Epithelial cell of proximal tubule (primary cell): ENCODE results near the gene DIDO1. TPM values are rescaled to one million over a fixed set of nuclear protein-coding genes. Genes with fewer than 3 reads are reported as not detected.

Experiments
- DNase-seq: peaks from one replicate; pipeline ENCODE4 v3.0.0-alpha.2; 2011; ENCODE audit warnings: low read depth
- H3K4me3 ChIP-seq: 2 replicates; pipeline ENCODE4 v1.5.1; 2011; ENCODE audit warnings: low read depth, mild to moderate bottlenecking, low read length
- total RNA-seq: library from RNA; depleted of rRNA; stranded (reverse); fragments of >200 nt; gene quantifications from 2 replicates; pipeline ENCODE4 v1.2.3, GENCODE V29; 2015
- TF ChIP-seq, protein P1 (sequence below): conservative IDR thresholded peaks from 2 replicates; pipeline ENCODE4 v1.5.1; 2012; ENCODE audit warnings: low read depth, mild to moderate bottlenecking, low read length

The DIDO1 gene
- total RNA-seq, 1 donor from 2014 or later: 26.9 TPM

DNA sequence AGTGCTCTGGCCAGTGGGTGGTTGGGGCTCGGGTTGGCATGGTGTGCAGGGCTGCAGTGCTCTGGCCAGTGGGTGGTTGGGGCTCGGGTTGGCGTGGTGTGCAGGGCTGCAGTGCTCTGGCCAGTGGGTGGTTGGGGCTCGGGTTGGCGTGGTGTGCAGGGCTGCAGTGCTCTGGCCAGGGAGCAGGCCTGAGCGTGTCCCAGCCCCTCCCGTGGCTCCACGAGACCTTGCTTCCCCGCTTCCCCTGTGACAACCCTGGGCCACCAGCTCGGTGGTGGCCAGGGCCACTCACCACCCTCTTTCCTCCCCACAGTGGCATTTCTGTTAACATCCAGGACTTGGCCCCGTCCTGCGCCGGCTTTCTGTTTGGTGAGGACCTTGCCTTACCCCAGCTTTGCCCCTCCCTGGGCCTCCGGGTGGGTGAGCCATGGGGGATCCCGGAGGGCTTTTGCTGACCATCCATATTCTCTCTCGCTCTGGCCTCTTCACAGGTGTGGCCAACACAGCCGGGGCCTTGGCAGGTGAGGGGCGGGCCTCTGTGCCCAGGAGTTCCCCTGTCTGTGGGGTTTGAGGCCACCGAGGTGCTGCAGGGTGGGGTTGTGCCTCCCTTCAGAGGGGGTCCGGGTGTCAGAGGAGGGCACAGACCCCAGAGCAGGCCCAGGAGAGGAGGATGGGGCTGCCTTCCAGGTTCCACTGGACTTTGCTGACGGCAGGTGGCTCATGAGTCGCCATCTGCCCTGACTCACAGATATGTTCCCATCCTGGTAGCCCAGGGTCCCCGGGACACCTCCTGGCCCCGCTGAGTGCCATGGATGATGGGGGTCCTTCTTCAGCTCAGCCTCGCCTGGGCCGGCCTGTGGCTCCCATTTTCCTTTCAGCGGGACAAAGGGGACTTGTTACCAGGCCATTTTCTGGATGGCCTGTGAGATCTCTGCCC is 40.2 kb upstream of the DIDO1 start:
- H3K4me3 ChIP-seq: no peak overlapping the region
- no peak for DNase-seq
- TF ChIP-seq, protein P1, sequence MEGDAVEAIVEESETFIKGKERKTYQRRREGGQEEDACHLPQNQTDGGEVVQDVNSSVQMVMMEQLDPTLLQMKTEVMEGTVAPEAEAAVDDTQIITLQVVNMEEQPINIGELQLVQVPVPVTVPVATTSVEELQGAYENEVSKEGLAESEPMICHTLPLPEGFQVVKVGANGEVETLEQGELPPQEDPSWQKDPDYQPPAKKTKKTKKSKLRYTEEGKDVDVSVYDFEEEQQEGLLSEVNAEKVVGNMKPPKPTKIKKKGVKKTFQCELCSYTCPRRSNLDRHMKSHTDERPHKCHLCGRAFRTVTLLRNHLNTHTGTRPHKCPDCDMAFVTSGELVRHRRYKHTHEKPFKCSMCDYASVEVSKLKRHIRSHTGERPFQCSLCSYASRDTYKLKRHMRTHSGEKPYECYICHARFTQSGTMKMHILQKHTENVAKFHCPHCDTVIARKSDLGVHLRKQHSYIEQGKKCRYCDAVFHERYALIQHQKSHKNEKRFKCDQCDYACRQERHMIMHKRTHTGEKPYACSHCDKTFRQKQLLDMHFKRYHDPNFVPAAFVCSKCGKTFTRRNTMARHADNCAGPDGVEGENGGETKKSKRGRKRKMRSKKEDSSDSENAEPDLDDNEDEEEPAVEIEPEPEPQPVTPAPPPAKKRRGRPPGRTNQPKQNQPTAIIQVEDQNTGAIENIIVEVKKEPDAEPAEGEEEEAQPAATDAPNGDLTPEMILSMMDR: no peak

DNA sequence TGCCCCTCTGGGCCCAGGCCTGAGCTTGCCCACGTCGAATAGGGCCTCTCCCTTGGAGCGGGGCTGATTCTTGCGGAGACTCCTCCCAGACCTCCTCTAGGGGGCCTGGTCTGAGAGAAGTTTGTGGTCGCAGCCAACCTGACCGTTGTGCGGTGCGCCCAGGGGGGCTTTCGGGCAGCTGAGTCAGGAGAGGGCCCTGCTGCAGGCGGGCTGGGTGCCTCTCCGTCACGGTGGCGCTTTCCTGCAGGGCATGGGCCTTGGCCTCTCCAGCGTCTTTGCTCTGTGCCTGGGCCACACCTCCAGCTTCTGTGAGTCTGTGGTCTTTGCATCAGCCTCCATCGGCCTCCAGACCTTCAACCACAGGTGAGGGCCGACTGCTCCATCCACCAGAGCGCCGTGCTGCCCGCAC is 39.1 kb upstream of the DIDO1 start:
- TF ChIP-seq, protein P1: no peak
- no peak overlapping the region for H3K4me3 ChIP-seq
- no peak for DNase-seq

DNA sequence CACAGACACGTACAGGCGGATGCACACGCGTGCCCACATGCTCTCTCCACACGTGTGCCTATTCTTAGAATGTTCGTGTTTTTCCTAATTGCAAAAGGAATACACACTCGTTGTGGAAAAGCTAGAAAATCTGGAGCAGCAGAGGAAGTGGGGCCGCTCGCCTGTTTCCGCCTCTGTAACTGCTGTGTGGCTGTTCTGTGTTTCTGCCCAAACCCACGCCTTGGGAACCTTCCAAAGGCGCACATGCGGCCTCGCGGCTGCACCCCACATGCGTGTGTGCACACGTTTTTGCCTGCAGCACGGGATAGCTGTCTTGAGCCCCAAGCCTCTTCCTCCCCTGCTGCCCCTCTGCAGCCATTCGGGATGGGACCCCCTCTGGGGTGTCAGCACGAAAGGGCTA is 38.4 kb upstream of the DIDO1 start:
- TF ChIP-seq, protein P1: no peak
- no peak for DNase-seq
- no peak overlapping the region for H3K4me3 ChIP-seq

DNA sequence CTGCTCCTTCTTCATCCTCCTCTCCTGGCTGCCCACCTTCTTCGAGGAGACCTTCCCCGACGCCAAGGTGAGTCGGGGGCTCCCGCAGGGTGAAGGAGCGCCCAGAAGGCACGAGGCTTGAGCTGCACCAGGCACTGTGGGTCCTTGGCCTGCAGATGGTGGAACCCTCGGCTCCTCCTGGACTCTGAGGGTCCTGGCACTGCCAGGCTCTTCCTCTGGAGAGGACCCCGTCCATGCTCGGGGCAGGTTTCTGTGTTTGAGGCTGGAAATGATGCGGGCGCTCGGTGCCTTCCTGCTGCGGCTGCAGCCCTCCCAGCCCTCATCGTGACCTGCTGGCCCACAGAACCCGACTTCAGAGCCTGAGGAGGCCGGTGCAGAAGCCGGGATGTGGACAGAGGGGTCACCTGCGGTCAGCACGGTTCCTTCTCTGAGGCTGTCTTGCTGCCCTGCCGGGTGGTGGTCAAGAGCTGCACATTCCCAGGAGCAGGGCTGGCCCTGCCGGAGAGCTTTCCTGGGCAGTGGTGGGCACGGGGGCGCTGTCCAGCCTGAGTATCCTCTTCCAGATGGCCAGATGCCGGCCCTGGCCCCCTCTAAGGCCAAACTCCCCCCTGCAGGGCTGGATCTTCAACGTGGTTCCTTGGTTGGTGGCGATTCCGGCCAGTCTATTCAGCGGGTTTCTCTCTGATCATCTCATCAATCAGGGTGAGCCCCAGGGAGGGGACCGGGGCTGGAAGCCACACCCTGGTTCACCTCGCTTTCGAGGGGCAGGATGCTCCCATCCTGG is 37.5 kb upstream of the DIDO1 start:
- no peak for DNase-seq
- H3K4me3 ChIP-seq: no peak overlapping the region
- TF ChIP-seq, protein P1: no peak

DNA sequence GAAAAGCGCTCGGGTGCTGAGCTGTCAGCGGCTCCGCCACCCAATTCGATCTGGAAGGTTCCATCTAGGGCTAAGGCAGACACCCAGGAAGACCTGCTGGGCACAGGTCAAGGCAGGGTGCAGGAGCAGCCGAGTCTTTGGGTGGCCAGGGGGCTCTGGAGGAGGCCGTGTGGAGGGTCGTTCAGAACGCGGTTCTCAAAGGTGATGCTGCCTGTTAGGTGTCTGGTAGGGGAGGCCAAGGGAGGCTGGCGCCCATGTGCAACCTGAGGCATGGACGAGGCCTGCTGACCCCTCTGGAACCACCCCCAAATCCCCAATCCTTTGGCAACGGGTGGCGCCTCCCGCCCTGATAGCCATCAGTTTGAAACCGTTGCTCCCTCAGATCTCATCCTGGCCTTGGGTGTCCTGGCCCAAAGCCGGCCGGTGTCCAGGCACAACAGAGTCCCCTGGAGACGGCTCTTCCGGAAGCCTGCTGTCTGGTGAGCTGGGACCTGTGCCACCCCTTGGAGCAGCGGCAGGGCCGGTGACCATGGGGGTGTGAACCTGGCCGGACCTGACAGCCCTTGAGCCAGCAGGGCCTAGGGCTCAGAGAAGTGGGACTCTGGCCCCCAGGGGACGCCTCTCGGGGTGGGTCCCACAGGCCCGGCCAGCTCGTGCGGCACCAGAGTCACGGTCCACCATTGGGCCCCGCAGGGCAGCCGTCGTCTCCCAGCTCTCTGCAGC is 36.7 kb upstream of the DIDO1 start:
- no peak for DNase-seq
- TF ChIP-seq, protein P1: no peak
- no peak overlapping the region for H3K4me3 ChIP-seq

DNA sequence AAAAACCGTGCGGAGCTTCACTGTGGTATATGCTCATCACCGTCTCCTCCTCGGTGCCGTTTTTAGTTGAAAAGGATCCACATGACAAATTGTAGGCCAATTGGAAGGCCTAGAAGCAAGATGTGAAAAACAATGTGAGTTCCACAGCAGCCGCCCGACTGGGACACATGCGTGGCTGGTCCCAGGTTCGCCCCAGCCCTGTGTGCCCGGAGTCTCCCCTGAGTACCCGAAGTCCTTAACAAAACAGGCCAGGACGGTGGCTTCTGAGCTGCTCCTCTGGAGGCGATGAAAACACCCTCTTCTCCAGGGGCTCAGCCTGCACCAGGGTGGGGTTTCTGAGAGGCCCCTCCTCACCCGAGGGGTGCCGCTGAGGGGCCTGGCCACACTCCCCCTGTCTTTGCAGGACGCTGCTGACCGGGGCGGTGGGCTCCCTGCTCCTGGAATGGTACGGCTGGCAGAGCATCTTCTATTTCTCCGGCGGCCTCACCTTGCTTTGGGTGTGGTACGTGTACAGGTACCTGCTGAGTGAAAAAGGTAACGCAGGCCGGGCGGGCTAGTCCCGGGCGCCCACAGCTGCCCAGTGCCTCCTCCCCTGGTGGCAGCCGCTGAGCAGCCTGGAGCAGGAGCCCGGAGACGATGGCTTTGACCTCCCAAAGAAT is 36.0 kb upstream of the DIDO1 start:
- no peak for DNase-seq
- H3K4me3 ChIP-seq: no peak overlapping the region
- TF ChIP-seq, protein P1: no peak
